Measurements from ENCODE around the gene HCFC1. TPM values are rescaled to one million over a fixed set of nuclear protein-coding genes. Genes with fewer than 3 reads are reported as not detected.
A peak's percentile ranks its signal among the peaks of the same experiment; 100 is the strongest.

Gene HCFC1
- polyA plus RNA-seq, 1 of the 3 experiments (the other 2 are of a cell fraction) = 9.5 TPM

DNA sequence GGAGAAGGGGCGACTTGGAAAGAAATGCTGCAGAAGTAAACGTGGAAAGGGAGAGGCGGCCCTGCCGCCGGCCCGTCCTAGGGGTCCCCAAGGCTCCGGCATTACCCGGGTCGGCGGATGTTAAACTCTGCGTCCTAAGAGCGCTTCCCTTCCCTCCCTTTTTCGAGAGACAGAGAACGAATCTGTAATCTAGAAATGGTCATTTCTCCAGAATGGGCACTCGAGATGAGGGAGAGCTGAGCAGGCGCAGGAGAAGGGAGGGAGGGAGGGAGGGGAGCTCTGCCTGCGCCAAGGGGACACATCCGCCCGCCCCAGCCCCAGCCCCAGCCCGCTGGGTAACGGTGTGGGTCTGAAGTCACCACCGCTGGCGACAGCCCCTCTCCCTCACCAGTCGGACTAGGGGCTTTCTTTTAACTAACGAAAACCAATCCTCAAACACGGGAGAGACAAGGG lies 1.7 kb downstream of the HCFC1 start:
- Histone ChIP-seq H2AFZ (ENCODE audit: low read depth) (no peak overlapping the region), H4K20me1 (ENCODE audit: insufficient read depth) (peaks cover 50% of the 10 kb centered on the region), H3K79me2 (ENCODE audit: insufficient read depth) (peaks cover 77% of the 10 kb centered on the region), H3K36me3 (replicated peaks in 1 of 2; ENCODE audit: control insufficient read depth in 1 of 2, insufficient read depth in 2 of 2, low read length in 1 of 2) (peaks cover 0 to 4% of the 10 kb centered on the region in 2 experiments), H3K4me2 (peak overlapping the region; percentile 80), H3K9ac (peak overlapping the region; percentile 98; the same call in 1 of the 2 replicates), H3K4me1 (ENCODE audit: control insufficient read depth in 1 of 2, insufficient read depth in 2 of 2, low read depth in 1 of 2, low read length in 1 of 2) (peaks cover 16 to 51% of the 10 kb centered on the region in 2 experiments; a peak in 2 of 4 replicates), H3F3A (replicated peaks; ENCODE audit: insufficient read depth) (peaks cover 7% of the 10 kb centered on the region), H3K9me3 (no peaks in the 10 kb centered on the region), H3K27me3 (ENCODE audit: insufficient read depth) (no peaks in the 10 kb centered on the region), H3K27ac (ENCODE audit: low read depth in 2 of 2, low read length in 1 of 2) (peak overlapping the region; percentile 60 to 99; a peak in 3 of 4 replicates), H3K4me3 (ENCODE audit: low read depth in 2 of 2, low read length in 1 of 2) (peak overlapping the region; percentile 90 to 98), H3K9me2 (no peaks in the 10 kb centered on the region)
- WGBS (ENCODE audit: low lambda C conversion rate) = 15% methylated on average over 19 of the region's 26 CpGs
- POLR2A ChIA-PET = interaction anchor here (0.6 to 1.4 kb wide), 2 partner anchors 9 to 35 kb away, joined by 3 read pairs; partner anchors contain the start of gene NAA10
- no peak for TF ChIP-seq MEF2A (IDR thresholded peaks at IDR 0.05; ENCODE audit: borderline replicate concordance, low read depth)
- no peak for TF ChIP-seq MAX (IDR thresholded peaks at IDR 0.05; ENCODE audit: low read depth)
- TF ChIP-seq PBX3 (IDR thresholded peaks at IDR 0.05) = no peak
- no peak for TF ChIP-seq REST (IDR thresholded peaks at IDR 0.05; ENCODE audit: low read depth, low read length)
- peak; percentile 56 for TF ChIP-seq NRF1 (IDR thresholded peaks at IDR 0.05; ENCODE audit: low read depth, low read length)
- no peak for TF ChIP-seq SMC3 (IDR thresholded peaks at IDR 0.05; ENCODE audit: low read depth, low read length)
- no peak for TF ChIP-seq MXI1 (IDR thresholded peaks at IDR 0.05; ENCODE audit: low read depth, low read length)
- CTCF ChIA-PET = interaction anchor here (0.7 to 11.6 kb wide), 8 partner anchors 21 to 262 kb away, joined by 3 to 179 read pairs (median 4); partner anchors contain the start of genes ARHGAP4, PLXNB3 and RENBP
- DNase-seq = peak; percentile 59

- ChIA-PET CTCF (interaction anchor here (0.7 to 11.6 kb wide), 10 partner anchors 11 to 261 kb away, joined by 3 to 179 read pairs (median 4); partner anchors contain the start of genes ARHGAP4, PLXNB3 and RENBP), POLR2A (interaction anchor here (0.6 kb wide), 1 partner anchor 8 kb away, joined by 3 read pairs; no protein-coding TSS in a partner anchor)
- peaks cover 56% of the 10 kb centered on the region for H4K20me1 ChIP-seq (ENCODE audit: insufficient read depth)
- H3K9me2 ChIP-seq = no peaks in the 10 kb centered on the region
- TF ChIP-seq RFX5 (IDR thresholded peaks at IDR 0.05; ENCODE audit: low read length) = no peak
- no peak for TF ChIP-seq FOXJ3 (CRISPR knock-in tag; IDR thresholded peaks at IDR 0.05)
- no peak for TF ChIP-seq JUND (IDR thresholded peaks at IDR 0.05)
- no peak for TF ChIP-seq TEAD4 (IDR thresholded peaks at IDR 0.05; ENCODE audit: borderline replicate concordance, insufficient read depth)
- TF ChIP-seq RCOR1 (IDR thresholded peaks at IDR 0.05; ENCODE audit: low read length) = no peak
- no peak for TF ChIP-seq NRF1 (IDR thresholded peaks at IDR 0.05; ENCODE audit: low read depth, low read length)
- TF ChIP-seq ELF1 (IDR thresholded peaks at IDR 0.05) = no peak
- TF ChIP-seq GABPA (IDR thresholded peaks at IDR 0.05; ENCODE audit: low read depth) = no peak
- H3K27me3 ChIP-seq (ENCODE audit: insufficient read depth) = no peaks in the 10 kb centered on the region
- H3K79me2 ChIP-seq (ENCODE audit: insufficient read depth) = peaks cover 77% of the 10 kb centered on the region
- H3K36me3 ChIP-seq (replicated peaks in 1 of 2; ENCODE audit: control insufficient read depth in 1 of 2, insufficient read depth in 2 of 2, low read length in 1 of 2) = peaks cover under 1 to 7% of the 10 kb centered on the region in 2 experiments
- peaks cover 7% of the 10 kb centered on the region for H3F3A ChIP-seq (replicated peaks; ENCODE audit: insufficient read depth)
- H3K4me2 ChIP-seq = peak overlapping the region; percentile 80
- H3K4me1 ChIP-seq (ENCODE audit: control insufficient read depth in 1 of 2, insufficient read depth in 2 of 2, low read depth in 1 of 2, low read length in 1 of 2) = peaks cover 16 to 47% of the 10 kb centered on the region in 2 experiments; a peak in 2 of 4 replicates
- DNase-seq = no peak
- no peak overlapping the region for H2AFZ ChIP-seq (ENCODE audit: low read depth)
- peak overlapping the region; percentile 90 to 98 for H3K4me3 ChIP-seq (ENCODE audit: low read depth in 2 of 2, low read length in 1 of 2)
- peak overlapping the region; percentile 60 to 99; a peak in 3 of 4 replicates for H3K27ac ChIP-seq (ENCODE audit: low read depth in 2 of 2, low read length in 1 of 2)
- 50% methylated on average over 16 of the region's 25 CpGs for WGBS (ENCODE audit: low lambda C conversion rate)
- H3K9ac ChIP-seq = peak overlapping the region; percentile 98; the same call in 1 of the 2 replicates
- H3K9me3 ChIP-seq = no peaks in the 10 kb centered on the region
Measured at GRCh38 chrX:153969125-153969903, 2.3 kb downstream of the HCFC1 start.
